ENCODE measurements around the gene FAT4.

The FAT4 gene

DNA sequence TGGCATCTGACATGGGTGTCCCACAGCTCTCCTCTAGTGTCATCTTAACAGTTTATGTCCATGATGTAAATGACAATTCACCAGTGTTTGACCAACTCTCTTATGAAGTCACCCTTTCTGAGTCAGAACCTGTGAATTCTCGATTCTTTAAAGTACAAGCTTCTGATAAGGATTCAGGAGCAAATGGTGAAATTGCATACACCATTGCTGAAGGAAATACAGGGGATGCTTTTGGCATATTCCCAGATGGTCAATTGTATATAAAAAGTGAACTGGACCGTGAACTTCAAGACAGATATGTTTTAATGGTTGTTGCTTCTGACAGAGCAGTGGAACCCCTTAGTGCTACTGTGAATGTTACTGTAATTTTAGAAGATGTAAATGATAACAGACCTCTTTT is 4.6 kb downstream of the FAT4 start:
- DNase-seq: no peak

GRCh38 chr4:125321709-125322365 is 7.1 kb downstream of the FAT4 start:
- no peak for DNase-seq

DNA sequence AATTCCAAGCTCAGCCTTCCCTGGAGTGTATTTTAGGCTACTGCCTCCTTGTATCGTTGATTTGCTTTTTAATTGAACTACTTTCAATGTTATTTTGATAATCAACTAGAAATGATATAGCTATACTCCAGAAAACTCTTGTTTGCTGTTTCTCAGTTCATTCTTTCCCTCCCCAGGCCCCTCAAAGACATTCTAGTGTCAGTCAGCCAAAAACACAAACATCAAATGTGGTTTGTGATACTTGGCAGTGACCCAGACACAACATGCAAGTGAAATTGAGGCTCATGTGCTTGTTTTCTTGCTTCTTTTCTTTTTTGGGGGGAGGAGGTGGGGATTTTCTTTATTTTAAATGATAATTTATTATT is 7.6 kb downstream of the FAT4 start:
- DNase-seq: no peak

GRCh38 chr4:125323654-125324053 is 8.9 kb downstream of the FAT4 start:
- no peak for DNase-seq

DNA sequence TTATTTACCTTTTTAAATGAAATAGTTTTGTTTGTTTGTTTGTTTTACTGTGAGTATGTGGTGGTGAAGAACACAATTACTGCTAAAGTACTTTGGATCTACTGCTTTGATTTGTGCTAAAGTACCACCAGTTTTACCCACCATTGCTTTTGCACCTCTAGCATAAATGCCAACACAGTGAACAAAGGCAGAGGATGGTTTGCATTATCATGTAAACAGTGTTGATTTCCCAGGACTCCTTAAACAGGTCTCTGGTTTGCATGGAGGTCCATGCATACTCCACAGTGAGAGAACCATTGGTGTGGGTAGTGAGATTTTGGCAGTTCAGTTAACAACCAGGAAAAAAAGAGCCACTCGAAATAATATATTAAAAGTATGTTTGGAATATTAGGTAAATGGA is 11.0 kb downstream of the FAT4 start:
- no peak for DNase-seq

- no peak for DNase-seq
Measured at GRCh38 chr4:125331116-125331515, 16.4 kb downstream of the FAT4 start.

GRCh38 chr4:125334926-125335325 is 20.2 kb downstream of the FAT4 start:
- DNase-seq: no peak

GRCh38 chr4:125338814-125339213 is 24.1 kb downstream of the FAT4 start:
- no peak for DNase-seq

GRCh38 chr4:125344198-125344597 is 29.4 kb downstream of the FAT4 start:
- DNase-seq: no peak

GRCh38 chr4:125346616-125347015 is 31.9 kb downstream of the FAT4 start:
- DNase-seq: peak in 1 of 2 donors; percentile 15

- DNase-seq: peak in 1 of 2 donors; percentile 58
Measured at GRCh38 chr4:125350470-125351135, 35.8 kb downstream of the FAT4 start.

- DNase-seq: peak in 1 of 2 donors; percentile 24
Measured at GRCh38 chr4:125352521-125352920, 37.8 kb downstream of the FAT4 start.

- peak in 1 of 2 donors; percentile 62 for DNase-seq
Measured at GRCh38 chr4:125353131-125353530, 38.4 kb downstream of the FAT4 start.

GRCh38 chr4:125355791-125356190 is 41.0 kb downstream of the FAT4 start:
- DNase-seq: no peak

DNA sequence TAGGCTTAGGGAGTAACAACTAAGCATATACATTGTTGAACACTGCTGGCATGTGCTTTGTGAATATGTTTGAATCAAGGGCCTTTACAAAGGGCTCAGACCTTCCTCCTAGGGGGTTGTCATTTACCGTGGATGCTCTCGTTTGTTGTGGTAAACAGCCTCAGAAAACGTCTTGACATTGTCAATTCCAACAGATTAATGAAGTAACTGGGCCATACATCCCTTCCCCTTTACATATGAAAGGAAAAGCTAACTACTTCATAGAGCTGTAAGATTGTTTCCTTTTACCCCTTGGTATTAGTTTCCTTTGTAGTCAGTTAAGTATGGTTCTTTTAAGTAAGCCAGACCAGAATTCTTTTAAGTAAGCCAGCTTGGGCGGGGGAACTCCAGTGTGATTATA is 42.9 kb downstream of the FAT4 start:
- DNase-seq: no peak

- DNase-seq: no peak
Measured at GRCh38 chr4:125358453-125358852, 43.7 kb downstream of the FAT4 start.

GRCh38 chr4:125359363-125359762 is 44.6 kb downstream of the FAT4 start:
- no peak for DNase-seq

GRCh38 chr4:125359960-125360634 is 45.3 kb downstream of the FAT4 start:
- no peak for DNase-seq

DNA sequence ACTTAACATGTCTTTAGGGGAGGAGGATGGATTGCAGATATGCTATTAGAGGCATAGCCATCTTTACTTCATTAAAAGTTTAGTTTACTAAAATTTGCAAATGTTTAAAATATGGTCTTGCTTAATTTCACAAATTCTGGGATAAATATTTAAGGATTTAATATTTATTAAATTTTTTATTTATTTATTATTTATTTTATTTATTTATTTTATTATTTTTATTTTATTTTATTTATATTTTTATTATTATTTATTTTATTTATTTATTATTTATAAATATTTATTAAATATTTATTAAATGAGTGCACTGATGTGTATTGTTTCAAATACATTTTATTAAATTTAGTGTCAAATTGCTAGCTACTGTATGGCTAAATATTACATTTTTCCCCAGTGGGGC is 46.0 kb downstream of the FAT4 start:
- DNase-seq: no peak

All from hippocampal formation (tissue), 2 donors.